ENCODE data around the gene EEFSEC.

- no peak for TF ChIP-seq EZH2 (IDR thresholded peaks at IDR 0.05; ENCODE audit: insufficient read depth, low read length)
- TF ChIP-seq, protein P1, sequence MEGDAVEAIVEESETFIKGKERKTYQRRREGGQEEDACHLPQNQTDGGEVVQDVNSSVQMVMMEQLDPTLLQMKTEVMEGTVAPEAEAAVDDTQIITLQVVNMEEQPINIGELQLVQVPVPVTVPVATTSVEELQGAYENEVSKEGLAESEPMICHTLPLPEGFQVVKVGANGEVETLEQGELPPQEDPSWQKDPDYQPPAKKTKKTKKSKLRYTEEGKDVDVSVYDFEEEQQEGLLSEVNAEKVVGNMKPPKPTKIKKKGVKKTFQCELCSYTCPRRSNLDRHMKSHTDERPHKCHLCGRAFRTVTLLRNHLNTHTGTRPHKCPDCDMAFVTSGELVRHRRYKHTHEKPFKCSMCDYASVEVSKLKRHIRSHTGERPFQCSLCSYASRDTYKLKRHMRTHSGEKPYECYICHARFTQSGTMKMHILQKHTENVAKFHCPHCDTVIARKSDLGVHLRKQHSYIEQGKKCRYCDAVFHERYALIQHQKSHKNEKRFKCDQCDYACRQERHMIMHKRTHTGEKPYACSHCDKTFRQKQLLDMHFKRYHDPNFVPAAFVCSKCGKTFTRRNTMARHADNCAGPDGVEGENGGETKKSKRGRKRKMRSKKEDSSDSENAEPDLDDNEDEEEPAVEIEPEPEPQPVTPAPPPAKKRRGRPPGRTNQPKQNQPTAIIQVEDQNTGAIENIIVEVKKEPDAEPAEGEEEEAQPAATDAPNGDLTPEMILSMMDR (IDR thresholded peaks at IDR 0.05; ENCODE audit: insufficient read depth, low read depth, low read length) = no peak
Measured at GRCh38 chr3:128429751-128430150, 276.5 kb downstream of the EEFSEC start.
